D341Med (cell line): Measurements from ENCODE around the gene FXYD3.
A peak's percentile ranks its signal among the peaks of the same experiment; 100 is the strongest.
"Not testable (repeated sequence)": the region's sequence is repeated elsewhere in the genome, so short reads cannot be mapped to it uniquely, and the experiment has no call there.

ENCODE experiments used
- DNase-seq: peaks from one replicate; pipeline ENCODE4 v3.0.0; 2012; ENCODE audit warnings: low spot score

The FXYD3 gene

DNA sequence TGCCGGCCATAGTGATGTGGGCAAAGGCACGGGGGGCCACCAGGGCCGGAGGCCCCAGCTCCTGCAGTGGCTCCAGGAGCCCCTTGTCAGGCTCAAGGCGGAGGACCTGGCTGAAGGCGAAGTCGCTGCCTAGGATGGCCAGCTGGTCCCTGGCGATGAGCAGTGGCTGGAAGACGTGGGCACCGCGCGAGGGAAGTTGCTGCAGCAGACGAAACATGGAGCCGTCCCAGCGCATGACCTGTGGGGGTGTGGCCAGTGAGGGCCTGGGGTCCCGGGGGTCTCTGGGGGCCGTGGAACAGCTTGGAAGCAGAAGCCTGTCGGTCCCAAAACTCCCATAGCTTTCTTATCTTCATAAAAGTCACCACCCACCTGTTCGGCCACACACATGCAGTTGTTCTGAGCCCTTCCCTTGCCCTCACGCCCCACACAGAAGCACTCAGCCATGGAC lies 9.7 kb downstream of the FXYD3 start:
- DNase-seq, result no peak

DNA sequence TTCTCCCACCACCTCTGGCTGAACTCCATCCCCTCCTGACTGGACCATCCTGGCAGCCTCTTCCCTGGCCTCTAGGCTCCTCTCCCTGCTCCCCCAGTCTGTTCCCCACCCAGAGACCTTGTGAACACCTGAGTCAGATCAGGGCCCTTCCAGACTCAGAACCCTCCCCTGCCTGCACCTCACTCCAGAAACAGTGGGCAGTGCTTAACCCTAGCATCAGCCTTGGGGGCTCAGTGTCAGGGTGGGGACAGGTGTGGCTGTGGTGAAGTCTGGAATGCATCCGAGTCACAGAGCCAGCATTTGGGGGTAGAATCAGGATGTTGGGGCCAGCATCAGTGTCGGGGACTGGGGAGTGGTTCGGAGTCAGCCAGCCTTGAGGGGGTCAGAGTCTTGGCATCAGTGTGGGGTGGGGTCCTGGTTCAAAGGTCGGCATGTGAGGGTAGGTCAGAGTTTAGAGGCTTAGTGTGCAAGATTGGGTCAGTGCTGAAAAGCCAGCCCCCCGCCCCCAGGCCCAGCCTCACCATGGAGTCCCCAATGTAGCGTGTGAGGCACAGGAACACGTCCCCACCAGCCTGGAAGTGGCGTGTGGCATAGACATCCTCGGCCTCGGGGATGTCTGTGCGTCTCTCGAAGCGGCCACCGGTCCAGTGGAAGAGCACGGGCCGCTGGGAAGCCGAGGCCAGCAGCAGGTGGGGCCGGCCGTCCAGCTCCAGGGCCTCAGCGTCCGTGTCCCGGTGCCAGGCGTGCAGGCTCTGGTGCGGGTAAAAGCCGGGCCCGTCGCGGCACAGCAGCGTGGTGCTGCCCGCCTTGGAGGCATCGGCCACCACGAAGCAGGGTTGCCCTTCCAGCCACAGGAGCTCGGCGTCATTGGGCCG lies 10.4 kb downstream of the FXYD3 start:
- no peak for DNase-seq

DNA sequence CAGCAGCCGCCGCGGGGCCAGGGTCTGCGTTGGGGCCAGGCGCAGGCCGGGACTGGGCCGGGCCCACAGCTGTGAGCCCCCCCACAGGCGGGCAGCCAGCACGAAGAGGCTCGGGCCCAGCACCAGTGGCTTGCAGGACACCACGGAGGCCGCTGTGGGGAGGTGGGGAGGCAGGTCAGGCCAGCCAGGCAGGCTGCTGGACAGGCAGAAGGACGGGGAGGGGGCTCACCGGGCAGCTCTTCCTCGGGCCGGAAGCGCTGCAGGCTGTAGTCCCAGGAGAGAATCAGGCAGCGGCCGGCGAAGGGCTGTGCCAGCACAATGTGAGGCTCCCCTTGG lies 11.0 kb downstream of the FXYD3 start:
- DNase-seq, result no peak

DNA sequence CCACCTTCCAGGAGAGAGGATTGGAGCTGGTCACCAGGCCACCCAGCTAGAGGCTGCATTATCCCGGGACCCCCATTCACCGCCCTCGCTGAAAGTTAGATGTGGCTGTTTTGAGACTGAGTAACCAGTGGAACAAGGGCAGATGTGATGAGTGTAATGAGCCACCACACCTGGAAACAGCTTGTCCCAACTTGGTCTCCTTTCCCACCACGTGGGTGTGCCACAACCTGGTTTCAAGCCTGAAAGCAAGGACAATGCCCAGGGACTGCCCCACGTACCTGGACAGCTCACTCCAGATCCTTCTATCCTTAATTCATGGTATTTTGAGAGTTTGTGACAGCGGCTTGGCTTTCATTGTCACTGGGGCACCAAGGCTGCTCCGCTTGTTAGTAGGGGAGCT lies 12.2 kb downstream of the FXYD3 start:
- DNase-seq, result no peak

DNA sequence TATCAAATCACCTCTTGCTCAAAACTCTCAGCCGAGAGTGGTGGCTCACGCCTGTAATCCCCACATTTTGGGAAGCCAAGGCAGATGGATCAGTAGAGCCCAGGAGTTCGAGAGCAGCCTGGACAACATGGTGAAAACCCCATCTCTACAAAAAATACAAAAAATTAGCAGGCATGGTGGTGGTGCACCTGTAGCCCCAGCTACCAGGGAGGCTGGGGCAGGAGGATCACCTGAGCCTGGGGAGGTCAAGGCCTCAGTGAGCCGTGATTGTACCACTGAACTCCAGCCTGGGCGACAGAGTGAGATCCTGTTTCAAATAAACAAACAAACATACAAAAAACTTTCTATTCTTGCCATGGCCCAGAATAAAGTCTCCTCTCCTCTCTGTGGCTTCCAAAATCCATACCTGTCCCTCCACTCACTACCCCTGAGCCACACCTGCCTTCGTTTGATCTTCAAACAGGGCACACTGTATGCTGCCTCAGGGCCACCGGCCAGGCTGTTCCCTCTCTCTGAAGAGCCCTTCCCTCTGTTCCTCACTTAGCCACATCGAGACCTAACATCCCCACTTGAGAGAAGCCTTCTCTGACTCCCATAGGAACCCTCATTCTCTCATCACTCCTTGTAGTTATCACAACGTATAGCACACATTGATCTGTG lies 12.9 kb downstream of the FXYD3 start:
- DNase-seq, result no peak

DNA sequence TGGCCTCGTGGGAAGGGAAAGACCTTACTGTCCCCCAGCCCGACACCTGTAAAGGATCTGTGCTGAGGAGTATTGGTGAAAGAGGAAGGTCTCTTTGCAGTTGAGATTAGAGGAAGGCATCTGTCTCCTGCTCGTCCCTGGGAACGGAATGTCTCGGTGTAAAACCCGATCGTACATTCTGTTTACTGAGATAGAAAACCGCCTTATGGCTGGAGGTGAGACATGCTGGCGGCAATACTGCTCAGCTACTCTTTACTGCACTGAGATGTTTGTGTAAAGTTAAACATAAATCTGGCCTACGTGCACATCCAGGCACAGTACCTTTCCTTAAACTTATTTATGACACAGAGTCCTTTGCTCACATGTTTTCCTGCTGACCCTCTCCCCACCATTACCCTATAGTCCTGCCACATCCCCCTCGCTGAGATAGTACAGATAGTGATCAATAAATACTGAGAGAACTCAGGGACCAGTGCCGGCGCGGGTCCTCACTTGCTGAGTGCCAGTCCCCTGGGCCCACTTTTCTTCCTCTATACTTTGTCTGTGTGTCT lies 14.2 kb downstream of the FXYD3 start:
- DNase-seq, result not testable (repeated sequence)

DNA sequence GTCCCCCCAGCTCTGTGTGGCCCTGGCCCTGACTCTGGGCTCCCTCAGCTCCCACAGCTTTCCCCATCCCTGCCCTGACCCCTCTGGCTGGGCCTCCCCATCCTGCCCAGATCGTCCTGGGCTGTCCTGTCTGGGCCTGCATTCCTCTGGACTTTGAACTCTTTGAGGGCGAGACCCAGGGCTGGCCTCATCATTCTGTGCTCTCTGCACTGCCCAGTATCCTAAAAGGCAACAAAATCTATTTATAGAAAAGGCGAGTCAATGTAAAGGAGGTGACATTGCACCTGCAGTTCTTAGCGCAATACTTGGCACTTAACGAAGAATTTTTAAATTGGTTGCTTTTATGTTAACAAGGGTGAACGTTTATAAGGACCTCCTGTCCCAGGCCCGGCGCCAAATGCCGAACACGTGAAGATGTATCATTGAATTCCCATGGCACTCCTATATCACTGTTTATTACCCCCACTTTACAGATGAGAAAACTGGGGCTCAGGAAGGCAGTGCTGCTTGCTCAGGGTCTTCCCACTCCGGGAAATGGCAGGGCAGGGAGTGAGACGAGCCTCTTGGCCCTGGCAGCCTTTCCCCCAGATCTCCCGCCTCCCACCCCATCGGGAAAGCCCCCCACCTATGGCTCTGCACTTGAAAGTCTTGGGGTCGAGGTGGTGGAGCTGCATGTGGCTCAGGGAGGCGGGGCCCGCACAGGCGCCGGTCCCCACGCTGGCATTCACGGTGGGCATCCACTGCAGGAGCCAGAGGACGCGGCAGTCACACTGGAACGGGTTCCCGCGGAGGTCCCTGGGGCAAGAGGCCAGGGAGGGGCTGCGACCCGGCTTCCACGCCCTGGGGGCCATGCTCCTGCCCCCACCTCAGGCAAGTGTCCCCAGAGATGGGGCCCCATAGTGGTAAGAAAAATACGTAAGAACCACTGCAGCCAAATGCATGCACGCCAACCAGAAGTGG lies 15.4 kb downstream of the FXYD3 start:
- DNase-seq, result no peak

DNA sequence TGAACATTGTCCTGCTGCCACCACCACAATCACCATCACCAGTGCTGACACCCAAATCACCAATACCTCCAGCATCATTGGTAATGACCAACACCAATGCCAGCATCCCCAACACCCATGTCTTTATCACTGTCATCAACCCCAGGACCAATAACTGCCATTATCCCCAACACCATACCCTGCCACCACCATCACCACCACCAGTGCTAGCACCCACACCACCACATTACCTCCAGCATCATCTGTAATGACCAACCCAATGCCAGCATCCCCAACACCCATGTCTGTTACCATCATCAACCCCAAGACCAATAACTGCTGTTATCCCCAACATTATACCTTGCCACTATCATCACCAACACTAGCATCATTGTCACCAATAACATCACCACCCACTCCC lies 16.6 kb downstream of the FXYD3 start:
- no peak for DNase-seq

DNA sequence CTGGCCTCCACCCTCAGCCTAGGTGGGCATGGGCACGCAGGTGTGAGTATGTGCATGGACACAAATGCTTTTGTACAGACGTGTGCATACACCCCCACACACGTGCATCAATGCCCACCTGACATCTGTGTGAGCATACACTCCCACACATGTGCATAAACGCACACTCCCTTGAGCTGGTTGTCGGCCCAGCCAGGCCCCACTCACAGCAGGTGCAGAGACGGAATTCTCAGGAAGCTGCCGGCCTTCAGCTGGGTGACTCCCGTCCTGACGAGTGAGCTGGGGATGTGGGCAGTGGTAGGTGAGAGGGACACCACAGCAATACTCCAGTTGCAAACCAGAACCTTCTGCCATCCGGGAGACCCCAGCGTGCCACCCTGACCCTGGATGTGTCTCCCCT lies 18.2 kb downstream of the FXYD3 start:
- no peak for DNase-seq

DNA sequence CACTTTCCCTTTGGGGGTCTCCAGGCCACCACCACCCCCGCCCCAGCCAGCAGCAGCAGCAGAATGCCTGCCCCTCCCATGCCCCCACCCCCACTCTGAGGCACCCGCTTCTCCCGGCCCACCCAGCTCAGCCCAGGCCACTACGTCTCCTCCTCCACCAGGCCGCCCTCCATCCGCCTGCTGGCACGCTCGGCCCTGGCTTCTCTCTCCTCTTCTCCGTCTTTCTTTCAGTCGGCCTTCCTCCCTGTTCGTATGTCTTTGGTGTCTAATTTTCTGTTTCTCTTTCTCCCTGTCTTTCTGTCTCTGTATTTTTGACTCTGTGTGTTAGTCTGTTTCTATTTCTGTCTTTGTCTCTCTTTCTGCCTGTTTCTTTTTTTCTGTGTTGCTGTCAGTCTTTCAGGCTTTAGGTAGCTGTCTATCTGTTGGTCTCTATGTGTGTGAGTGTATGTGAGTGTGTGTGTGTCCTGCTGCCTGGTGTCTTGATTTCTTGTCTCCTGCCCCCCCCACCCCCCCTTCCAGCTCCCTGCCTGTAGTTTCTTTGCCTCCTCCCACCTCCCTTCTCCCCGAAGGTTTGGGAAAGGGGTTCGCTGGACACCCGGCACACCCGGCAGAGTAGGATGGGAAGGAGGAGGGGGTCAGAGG lies 19.1 kb downstream of the FXYD3 start, which contains the start of gene LGI4:
LGI4 (minus strand) TSS at position 459 of the 642 bp plus-strand sequence; CDS start at position 80, 379 bp downstream.
- DNase-seq, result no peak

DNA sequence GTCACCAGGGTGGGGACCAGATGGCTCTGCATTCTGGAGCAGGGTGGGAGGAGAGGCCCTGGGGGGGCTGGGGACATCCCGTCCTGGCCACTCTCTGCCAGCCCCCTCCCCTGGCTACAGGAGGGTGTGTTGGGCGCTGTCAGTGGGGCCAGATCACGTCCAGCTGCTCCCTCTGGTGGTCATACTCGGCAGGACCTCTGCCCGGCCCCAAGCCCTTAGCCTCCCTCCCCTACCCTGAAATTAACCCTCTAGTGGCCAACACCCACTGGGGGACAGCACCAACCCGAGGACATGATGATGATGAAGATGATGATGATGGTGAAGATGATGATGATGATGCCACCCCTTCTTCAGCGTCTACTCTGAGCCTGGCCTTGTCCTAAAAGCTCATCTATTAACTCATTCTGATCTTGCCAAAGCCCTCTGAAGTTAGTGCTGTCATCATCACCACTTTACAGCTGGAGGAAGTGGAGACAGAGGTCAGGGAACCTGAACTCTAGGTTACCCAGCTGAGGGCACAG lies 19.8 kb downstream of the FXYD3 start:
- peak; percentile 89 for DNase-seq

DNA sequence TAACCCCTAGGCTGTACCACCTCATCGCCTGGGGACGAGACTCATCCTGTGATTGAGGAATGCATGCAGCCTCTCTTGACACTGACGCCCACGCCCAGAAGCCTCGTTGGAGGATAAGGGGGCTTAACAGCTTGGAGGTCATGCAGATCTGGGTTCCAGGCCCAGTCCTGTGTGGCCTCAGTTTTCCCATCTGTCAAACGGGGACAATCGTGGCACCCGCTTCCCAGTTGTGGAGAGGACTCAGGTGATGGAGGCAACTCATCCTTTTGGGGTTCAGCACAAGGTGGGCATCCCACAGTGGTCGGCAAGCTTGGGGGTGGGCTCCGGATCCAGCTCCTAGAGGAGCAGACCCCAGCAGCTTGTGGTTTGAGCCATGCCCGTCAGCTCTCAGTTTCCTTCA lies 20.6 kb downstream of the FXYD3 start:
- no peak for DNase-seq

DNA sequence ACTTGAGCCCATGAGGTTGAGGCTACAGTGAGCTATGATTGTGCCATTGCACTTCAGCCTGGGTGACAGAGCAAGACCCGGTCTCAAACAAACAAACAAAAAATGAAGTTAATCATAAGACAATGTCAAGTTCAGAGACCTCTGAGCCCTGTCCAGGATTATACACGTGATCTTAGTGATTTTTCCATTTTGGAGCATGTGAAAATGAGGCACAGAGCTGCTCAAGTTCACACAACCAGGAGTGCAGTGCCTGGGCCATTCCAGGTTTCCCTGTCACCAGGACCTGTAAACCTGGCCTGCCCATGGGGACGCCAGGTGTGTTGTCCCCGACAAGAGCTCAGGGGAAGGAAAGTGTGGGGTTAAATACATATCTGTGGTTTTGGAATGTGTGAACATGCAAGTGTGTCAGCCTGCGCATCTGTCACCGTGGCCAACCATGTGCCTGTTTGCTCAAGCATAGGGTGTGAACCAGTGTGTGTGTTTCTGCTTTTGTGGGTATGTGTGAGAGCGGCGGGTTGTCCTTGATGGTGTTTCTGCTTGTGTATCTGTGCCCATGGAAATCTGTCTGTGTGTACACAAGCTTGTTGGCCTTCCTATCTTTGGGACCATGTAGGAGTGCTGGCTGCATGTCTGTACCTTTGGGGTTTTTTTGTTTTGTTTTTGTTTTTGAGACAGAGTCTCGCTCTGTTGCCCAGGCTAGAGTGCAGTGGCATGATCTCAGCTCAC lies 21.5 kb downstream of the FXYD3 start:
- DNase-seq, result no peak

DNA sequence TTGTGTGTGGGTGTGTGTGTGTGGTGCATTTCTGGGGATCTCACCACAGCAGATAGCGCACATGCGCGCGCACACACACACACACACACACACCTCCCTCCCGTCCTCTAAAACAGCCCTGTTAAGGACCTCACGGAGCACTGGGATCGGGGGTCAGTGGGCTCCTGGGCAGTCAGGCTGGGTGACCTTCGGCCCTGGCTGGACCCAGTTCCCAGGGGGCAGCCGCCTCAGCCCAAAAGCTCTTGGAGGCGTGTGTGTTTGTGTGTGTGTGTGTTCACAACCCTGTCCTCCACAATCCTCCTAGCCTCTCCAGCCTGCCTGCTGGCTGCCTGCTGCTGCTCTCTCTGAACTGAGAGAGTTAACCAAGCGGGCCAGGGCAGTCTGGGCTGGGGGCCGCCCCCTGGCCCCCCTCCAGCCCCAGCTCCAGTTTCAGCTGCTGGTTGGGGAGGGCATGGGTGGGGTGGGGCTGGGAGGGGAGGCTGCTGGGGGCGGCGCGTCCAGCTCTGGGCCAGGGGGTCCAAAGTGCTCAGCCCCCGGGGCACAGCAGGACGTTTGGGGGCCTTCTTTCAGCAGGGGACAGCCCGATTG lies 22.8 kb downstream of the FXYD3 start, which contains the start of gene FXYD1:
FXYD1 (plus strand) TSS at position 520 of the 588 bp plus-strand sequence. CDS start 1,256 bp downstream, outside the sequence.
- DNase-seq, result no peak

DNA sequence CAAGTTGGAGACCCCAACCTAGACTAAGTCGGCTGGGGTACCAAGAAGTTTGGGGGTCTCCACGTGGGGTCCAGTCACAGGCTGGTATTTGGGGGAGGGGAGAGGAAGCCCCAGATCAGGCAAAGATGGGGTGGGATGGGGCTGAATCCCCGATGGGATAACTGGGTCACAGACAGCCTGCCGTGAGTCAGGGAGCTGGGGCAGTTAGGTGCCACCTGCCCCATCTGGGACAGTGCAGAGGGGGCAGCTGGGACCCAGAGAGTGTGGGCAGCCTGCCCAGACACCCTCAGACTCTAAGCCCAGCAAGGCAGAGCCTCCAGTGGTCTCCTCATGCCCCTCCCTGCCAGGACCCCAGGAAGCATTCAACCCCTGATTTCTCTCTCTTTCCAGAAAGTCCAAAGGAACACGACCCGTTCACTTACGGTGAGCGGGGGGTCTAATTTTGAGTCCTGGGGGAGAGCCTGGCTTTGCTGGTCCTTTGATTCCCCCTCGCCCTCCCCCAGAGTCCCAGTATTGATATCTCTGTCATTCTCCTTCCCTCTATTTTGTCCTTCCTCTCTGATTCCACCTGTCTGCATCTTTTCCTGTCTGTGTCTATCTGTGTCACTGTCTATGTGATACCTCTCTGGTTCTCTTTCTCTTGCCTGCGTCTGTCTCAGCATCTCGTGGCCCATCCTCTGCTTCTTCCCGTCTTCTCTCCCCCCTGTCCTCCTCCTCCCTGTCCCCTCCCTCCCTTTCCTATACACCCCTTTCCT lies 24.8 kb downstream of the FXYD3 start:
- DNase-seq, result no peak

DNA sequence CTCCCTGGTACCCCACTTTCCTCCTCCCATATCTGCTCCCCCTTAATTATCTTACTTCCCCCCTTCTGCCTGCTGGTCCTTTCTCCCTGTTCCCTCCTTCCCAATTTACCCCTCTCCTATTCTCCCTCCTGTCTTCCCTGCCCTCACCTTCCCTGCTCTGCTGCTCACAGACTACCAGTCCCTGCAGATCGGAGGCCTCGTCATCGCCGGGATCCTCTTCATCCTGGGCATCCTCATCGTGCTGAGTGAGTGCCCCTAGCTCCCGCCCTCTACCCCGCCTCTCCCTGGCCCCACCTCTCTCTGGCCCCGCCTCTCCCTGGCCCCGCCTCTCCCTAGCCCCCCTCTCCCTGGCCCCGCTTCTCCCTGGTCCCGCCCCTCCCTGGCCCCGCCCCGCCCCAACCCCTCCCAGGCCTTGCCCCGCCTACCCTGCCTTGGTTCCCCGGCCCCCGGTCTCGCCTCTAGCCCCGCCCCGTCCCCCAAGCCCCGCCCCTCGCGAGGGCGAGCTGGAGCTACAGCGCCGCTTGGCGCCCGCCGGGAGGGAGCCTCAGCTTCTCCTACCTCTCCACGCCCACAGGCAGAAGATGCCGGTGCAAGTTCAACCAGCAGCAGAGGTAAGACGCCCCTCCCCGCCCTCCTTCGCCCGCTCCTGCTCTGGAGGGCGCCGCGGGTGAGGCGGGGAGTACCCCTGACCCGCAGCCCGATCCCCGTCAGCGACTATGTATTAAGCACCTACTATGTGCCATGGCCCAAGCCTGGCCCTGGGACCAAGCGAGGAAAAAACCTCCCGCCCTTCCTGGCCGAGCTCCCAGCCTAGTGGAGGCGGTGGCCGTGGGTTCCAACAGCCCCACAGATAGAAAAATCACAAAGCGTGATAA lies 25.6 kb downstream of the FXYD3 start:
- peak; percentile 97 for DNase-seq

DNA sequence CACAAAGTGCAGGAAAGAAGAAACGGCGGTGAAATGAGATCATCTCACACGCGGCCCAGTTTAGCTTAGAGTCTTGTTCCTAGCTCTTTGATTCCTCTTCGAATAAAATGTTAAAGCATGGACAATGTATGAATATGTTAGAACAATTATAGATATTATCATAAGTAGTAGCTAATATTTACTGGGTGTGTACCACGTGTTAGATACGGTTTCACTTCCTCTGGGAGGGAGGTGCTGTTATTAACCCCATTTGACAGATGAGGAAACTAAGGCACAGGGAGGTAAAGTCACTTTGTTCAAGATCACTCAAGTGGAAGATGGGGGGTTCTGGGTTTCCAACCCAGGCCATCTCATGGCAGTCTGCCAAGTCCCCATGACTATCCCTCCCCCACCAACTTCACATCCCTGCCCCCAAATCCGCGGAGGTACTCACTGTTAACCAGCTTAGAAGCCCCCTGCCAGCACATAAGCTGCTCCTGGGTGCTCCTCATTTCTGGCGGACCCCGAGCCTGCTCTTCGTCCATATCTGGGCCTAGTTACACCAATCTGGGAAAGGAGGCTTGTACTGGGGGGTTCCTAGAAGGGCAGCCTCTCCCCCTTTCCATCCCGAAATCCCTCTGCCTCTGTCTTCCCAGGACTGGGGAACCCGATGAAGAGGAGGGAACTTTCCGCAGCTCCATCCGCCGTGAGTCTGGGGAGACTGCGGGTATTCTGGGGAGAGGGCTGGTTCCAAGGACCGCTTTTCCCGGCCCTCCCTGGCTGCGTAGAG lies 26.4 kb downstream of the FXYD3 start:
- no peak for DNase-seq
